Rectal smooth muscle tissue (tissue), 1 donor: ENCODE measurements around the gene FAM83B.
"Not testable (repeated sequence)": the region's sequence is repeated elsewhere in the genome, so short reads cannot be mapped to it uniquely, and the experiment has no call there.

Experiments
- H3K27ac ChIP-seq: one replicate; pipeline ENCODE4 v1.7.0; 2013; ENCODE audit warnings: low read depth, low read length, inconsistent platforms
- H3K27me3 ChIP-seq: one replicate; pipeline ENCODE4 v1.7.0; 2013; ENCODE audit warnings: low read length; ENCODE audit not compliant: control insufficient read depth, insufficient read depth
- H3K36me3 ChIP-seq: one replicate; pipeline ENCODE4 v1.7.0; 2013; ENCODE audit warnings: low read length; ENCODE audit not compliant: control insufficient read depth, insufficient read depth
- H3K4me1 ChIP-seq: one replicate; pipeline ENCODE4 v1.7.0; 2013; ENCODE audit warnings: low read length; ENCODE audit not compliant: control insufficient read depth, insufficient read depth
- H3K4me3 ChIP-seq: one replicate; pipeline ENCODE4 v1.7.0; 2013; ENCODE audit warnings: low read length
- H3K9ac ChIP-seq: one replicate; pipeline ENCODE4 v1.7.0; 2013; ENCODE audit warnings: low read length

The FAM83B gene

DNA sequence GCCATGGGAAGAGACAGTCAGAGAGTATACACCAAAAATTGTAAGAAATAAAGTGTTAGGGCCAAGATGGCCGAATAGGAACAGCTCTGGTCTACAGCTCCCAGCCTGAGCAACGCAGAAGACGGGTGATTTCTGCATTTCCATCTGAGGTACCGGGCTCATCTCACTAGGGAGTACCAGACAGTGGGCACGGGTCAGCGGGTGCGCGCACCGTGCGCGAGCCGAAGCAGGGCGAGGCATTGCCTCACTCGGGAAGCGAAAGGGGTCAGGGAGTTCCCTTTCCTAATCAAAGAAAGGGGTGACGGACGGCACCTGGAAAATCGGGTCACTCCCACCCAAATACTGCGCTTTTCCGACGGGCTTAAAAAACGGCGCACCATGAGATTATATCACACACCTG lies 114.8 kb downstream of the FAM83B start:
- not testable (repeated sequence) for H3K9ac ChIP-seq, H3K27ac ChIP-seq, H3K27me3 ChIP-seq, H3K4me3 ChIP-seq, H3K36me3 ChIP-seq, H3K4me1 ChIP-seq

DNA sequence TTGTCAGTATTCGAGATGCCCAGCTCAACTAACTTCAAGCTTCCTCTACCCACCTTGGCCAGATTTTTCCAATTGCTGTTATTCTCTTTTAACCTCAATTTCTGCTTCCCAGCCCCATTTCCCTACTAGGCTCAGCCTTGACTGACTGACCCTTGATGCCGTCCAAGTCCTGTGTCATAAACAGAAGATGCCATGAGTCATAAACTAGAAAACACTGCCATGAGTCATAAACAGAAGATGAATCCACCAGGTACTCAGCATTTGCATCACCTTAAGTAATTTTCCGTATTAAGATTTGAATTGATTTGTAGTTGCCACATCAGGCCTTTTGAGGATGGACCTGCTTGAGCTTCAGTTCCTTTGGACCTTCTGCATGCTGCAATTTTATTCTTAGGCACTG lies 123.8 kb downstream of the FAM83B start:
- no peaks in the 10 kb centered on the region for H3K36me3 ChIP-seq
- H3K4me1 ChIP-seq, result no peaks in the 10 kb centered on the region
- no peak overlapping the region for H3K27ac ChIP-seq
- H3K4me3 ChIP-seq, result no peak overlapping the region
- no peak overlapping the region for H3K9ac ChIP-seq
- no peaks in the 10 kb centered on the region for H3K27me3 ChIP-seq

- H3K4me1 ChIP-seq, result no peaks in the 10 kb centered on the region
- no peak overlapping the region for H3K27ac ChIP-seq
- H3K27me3 ChIP-seq, result no peaks in the 10 kb centered on the region
- no peaks in the 10 kb centered on the region for H3K36me3 ChIP-seq
- no peak overlapping the region for H3K4me3 ChIP-seq
- H3K9ac ChIP-seq, result no peak overlapping the region
These were observed 125.3 kb downstream of the FAM83B start for GRCh38 chr6:54971825-54972224.

- H3K27ac ChIP-seq, H3K4me3 ChIP-seq, H3K9ac ChIP-seq, H3K4me1 ChIP-seq, H3K36me3 ChIP-seq, H3K27me3 ChIP-seq: not testable (repeated sequence)
These were observed 132.6 kb downstream of the FAM83B start for GRCh38 chr6:54979161-54979560.

- H3K4me1 ChIP-seq, result no peaks in the 10 kb centered on the region
These were observed 134.1 kb downstream of the FAM83B start for GRCh38 chr6:54980511-54981275.

GRCh38 chr6:54981276-54981609 lies 134.7 kb downstream of the FAM83B start:
- Histone ChIP-seq H3K4me1 (no peaks in the 10 kb centered on the region), H3K9ac (no peak overlapping the region), H3K36me3 (no peaks in the 10 kb centered on the region), H3K27ac (no peak overlapping the region), H3K4me3 (no peak overlapping the region), H3K27me3 (no peaks in the 10 kb centered on the region)

More at GRCh38 chr6:54980511-54981275, 134.1 kb downstream of the FAM83B start:
- Histone ChIP-seq H3K27me3 (no peaks in the 10 kb centered on the region), H3K9ac (no peak overlapping the region), H3K4me3 (no peak overlapping the region), H3K27ac (no peak overlapping the region), H3K36me3 (no peaks in the 10 kb centered on the region)

GRCh38 chr6:54981647-54982046 lies 135.1 kb downstream of the FAM83B start:
- Histone ChIP-seq H3K27ac (no peak overlapping the region), H3K4me1 (no peaks in the 10 kb centered on the region), H3K9ac (no peak overlapping the region), H3K27me3 (no peaks in the 10 kb centered on the region), H3K36me3 (no peaks in the 10 kb centered on the region), H3K4me3 (no peak overlapping the region)

- Histone ChIP-seq H3K4me1 (no peaks in the 10 kb centered on the region), H3K9ac (no peak overlapping the region), H3K27me3 (no peaks in the 10 kb centered on the region), H3K36me3 (no peaks in the 10 kb centered on the region), H3K27ac (no peak overlapping the region), H3K4me3 (no peak overlapping the region)
These were observed 141.2 kb downstream of the FAM83B start for GRCh38 chr6:54987633-54988290.

DNA sequence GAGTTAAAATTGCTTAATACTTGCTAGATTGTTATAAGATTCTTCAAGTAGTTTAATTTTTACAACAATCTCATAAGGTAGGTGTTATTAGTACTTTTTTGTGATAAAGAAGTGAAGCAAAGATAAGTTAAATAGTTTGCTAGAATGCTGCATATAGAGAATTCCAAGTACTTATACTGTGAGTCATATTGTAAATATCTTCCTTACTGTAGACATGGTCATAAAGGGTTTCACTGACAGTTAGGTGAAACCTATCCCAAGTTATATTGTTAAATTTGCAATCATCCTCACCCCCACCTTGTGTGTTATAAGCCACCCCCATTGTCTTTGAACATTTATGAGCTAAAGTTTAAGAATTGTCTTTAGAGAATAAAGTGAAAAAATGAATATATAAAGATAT lies 142.0 kb downstream of the FAM83B start:
- H3K27me3 ChIP-seq, result no peaks in the 10 kb centered on the region
- no peak overlapping the region for H3K27ac ChIP-seq
- no peaks in the 10 kb centered on the region for H3K4me1 ChIP-seq
- no peak overlapping the region for H3K4me3 ChIP-seq
- H3K9ac ChIP-seq, result no peak overlapping the region
- no peaks in the 10 kb centered on the region for H3K36me3 ChIP-seq

DNA sequence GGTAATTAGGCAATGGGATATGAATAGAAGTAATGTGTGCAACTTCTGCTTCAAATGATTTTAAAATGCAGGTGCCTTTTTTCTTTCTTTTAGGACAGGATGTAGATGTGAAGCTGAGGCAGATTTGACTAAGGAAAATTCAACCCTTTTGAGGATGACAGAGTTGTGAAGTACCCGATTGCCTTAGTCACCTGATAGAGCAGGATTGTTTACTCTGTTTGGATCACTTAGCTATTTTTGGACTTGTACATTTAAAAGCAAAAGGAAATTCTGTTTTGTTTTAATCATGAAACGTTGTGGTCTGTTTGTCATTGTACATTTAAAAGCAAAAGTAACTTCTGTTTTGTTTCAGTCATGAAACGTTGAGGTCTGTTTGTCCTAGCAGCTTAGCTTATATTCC lies 143.4 kb downstream of the FAM83B start:
- H3K4me1 ChIP-seq, result no peaks in the 10 kb centered on the region
- no peaks in the 10 kb centered on the region for H3K36me3 ChIP-seq
- no peak overlapping the region for H3K4me3 ChIP-seq
- no peak overlapping the region for H3K9ac ChIP-seq
- H3K27ac ChIP-seq, result no peak overlapping the region
- H3K27me3 ChIP-seq, result no peaks in the 10 kb centered on the region
